IMR-90 (cell line): ENCODE data around the gene HIVEP3. TPM values are rescaled to one million over a fixed set of nuclear protein-coding genes. Genes with fewer than 3 reads are reported as not detected.
A peak's percentile ranks its signal among the peaks of the same experiment; 100 is the strongest.

Experiments used
- ATAC-seq: fragments of 200-7000 bp; cut with Tn5 transposase; 2 replicates; pipeline ENCODE4 v1.9.1; 2020; ENCODE audit warnings: low read depth, mild to moderate bottlenecking, moderate library complexity
- BruUV-seq: library from RNA; stranded (reverse); fragments of 400-500 nt; replicated peaks from 2 replicates; lab custom pipeline; 2021; lab: Mats Ljungman, UMichigan
- CTCF ChIA-PET: fragments of 300-600 bp; formaldehyde crosslinking; extraction: SDS; loops from one replicate; lab custom pipeline; 2021; ENCODE audit warnings: antibody characterized with exemption; lab: Yijun Ruan, JAX
- POLR2A ChIA-PET: fragments of 300-600 bp; sonication (Branson Sonifier 250); formaldehyde crosslinking; loops from one replicate; lab custom pipeline; 2022; ENCODE audit warnings: antibody characterized with exemption; ENCODE audit not compliant: unreplicated experiment; lab: Charles Lee
- DNase-seq: peaks from one replicate; pipeline ENCODE4 v3.0.0; 2013
- H2AFZ ChIP-seq: replicated peaks from 2 replicates; pipeline ENCODE3; 2013; ENCODE audit warnings: low read length, mild to moderate bottlenecking; ENCODE audit not compliant: poor library complexity
- H2AK5ac ChIP-seq: 2 replicates; pipeline ENCODE4 v1.6.1; 2013; ENCODE audit warnings: low read depth, low read length, inconsistent platforms
- H2AK9ac ChIP-seq: replicated peaks from 2 replicates; pipeline ENCODE3; 2013; ENCODE audit warnings: mild to moderate bottlenecking, low read depth, low read length, moderate library complexity; ENCODE audit not compliant: poor library complexity
- H2BK120ac ChIP-seq: 2 replicates; pipeline ENCODE4 v1.6.1; 2013; ENCODE audit warnings: low read depth, low read length, inconsistent platforms
- H2BK15ac ChIP-seq: 3 replicates; pipeline ENCODE4 v1.6.1; 2013; ENCODE audit warnings: low read depth, low read length, inconsistent platforms
- H2BK20ac ChIP-seq: 2 replicates; pipeline ENCODE4 v1.6.1; 2013; ENCODE audit warnings: low read depth, mild to moderate bottlenecking, inconsistent platforms, low read length, moderate library complexity
- H2BK5ac ChIP-seq: 2 replicates; pipeline ENCODE4 v1.6.1; 2013; ENCODE audit warnings: mild to moderate bottlenecking, low read depth, low read length, inconsistent platforms; ENCODE audit not compliant: poor library complexity, severe bottlenecking
- H3K14ac ChIP-seq: replicated peaks from 2 replicates; pipeline ENCODE4 v1.6.1; 2013; ENCODE audit warnings: low read depth, low read length, inconsistent platforms
- H3K18ac ChIP-seq: 2 replicates; pipeline ENCODE4 v1.6.1; 2013; ENCODE audit warnings: low read depth, low read length, control low read depth
- H3K23ac ChIP-seq: 2 replicates; pipeline ENCODE4 v1.6.1; 2013; ENCODE audit warnings: low read depth, low read length, inconsistent platforms
- H3K27ac ChIP-seq: 2 replicates; pipeline ENCODE4 v1.5.1; 2013; ENCODE audit warnings: mild to moderate bottlenecking, control low read depth, low read length; ENCODE audit not compliant: insufficient read depth
- H3K27me3 ChIP-seq: 2 replicates; pipeline ENCODE4 v1.6.1; 2013; ENCODE audit warnings: low read length; ENCODE audit not compliant: control insufficient read depth, insufficient read depth
- H3K36me3 ChIP-seq: 2 replicates; pipeline ENCODE4 v1.6.1; 2013; ENCODE audit warnings: low read length, mixed read lengths; ENCODE audit not compliant: control insufficient read depth, insufficient read depth
- H3K4ac ChIP-seq: 2 replicates; pipeline ENCODE4 v1.6.1; 2013; ENCODE audit warnings: low read depth, low read length, inconsistent platforms
- H3K4me1 ChIP-seq: 2 replicates; pipeline ENCODE4 v1.6.1; 2013; ENCODE audit warnings: low read length, mixed read lengths; ENCODE audit not compliant: control insufficient read depth, insufficient read depth
- H3K4me2 ChIP-seq: 2 replicates; pipeline ENCODE4 v1.6.1; 2013; ENCODE audit warnings: low read depth, mild to moderate bottlenecking, control low read depth, low read length, moderate library complexity
- H3K4me3 ChIP-seq: 2 replicates; pipeline ENCODE4 v1.5.1; 2013; ENCODE audit warnings: low read depth, mild to moderate bottlenecking, control low read depth, low read length, moderate library complexity; ENCODE audit not compliant: insufficient read depth
- H3K56ac ChIP-seq: 2 replicates; pipeline ENCODE4 v1.6.1; 2013; ENCODE audit warnings: low read length, inconsistent platforms; ENCODE audit not compliant: insufficient read depth; ENCODE audit errors: extremely low read depth
- H3K79me1 ChIP-seq, 2 experiments: 2 replicates each; pipeline ENCODE4 v1.6.1; 2013; ENCODE audit warnings: low read length in 2 of 2, inconsistent platforms in 1 of 2, low read depth in 1 of 2
- H3K9ac ChIP-seq: 2 replicates; pipeline ENCODE4 v1.6.1; 2013; ENCODE audit warnings: low read depth, low read length, control low read depth
- H3K9me1 ChIP-seq: 2 replicates; pipeline ENCODE4 v1.6.1; 2013; ENCODE audit warnings: low read length, inconsistent platforms; ENCODE audit not compliant: insufficient read depth
- H3K9me3 ChIP-seq: 2 replicates; pipeline ENCODE4 v1.6.1; 2013; ENCODE audit warnings: low read length; ENCODE audit not compliant: control insufficient read depth, insufficient read depth
- H4K20me1 ChIP-seq: 2 replicates; pipeline ENCODE4 v1.6.1; 2013; ENCODE audit warnings: low read length, inconsistent platforms; ENCODE audit not compliant: insufficient read depth
- H4K5ac ChIP-seq: 2 replicates; pipeline ENCODE4 v1.6.1; 2013; ENCODE audit warnings: mild to moderate bottlenecking, low read depth, low read length, control low read depth
- H4K8ac ChIP-seq, 2 experiments: 2 replicates each; pipeline ENCODE4 v1.6.1; 2013; ENCODE audit warnings: low read depth in 2 of 2, low read length in 2 of 2, control low read depth in 1 of 2, inconsistent platforms in 1 of 2
- H4K91ac ChIP-seq: 2 replicates; pipeline ENCODE4 v1.6.1; 2013; ENCODE audit warnings: low read depth, low read length, inconsistent platforms; ENCODE audit not compliant: insufficient read depth
- CHD1 ChIP-seq: IDR thresholded peaks from 2 replicates; pipeline ENCODE4 v1.6.1; 2012; ENCODE audit warnings: low read depth, low read length, improper control_type of control experiment
- MAZ ChIP-seq: IDR thresholded peaks from 2 replicates; pipeline ENCODE4 v1.6.1; 2012; ENCODE audit warnings: low read depth, mild to moderate bottlenecking, low read length, improper control_type of control experiment, moderate library complexity, borderline replicate concordance
- RAD21 ChIP-seq: IDR thresholded peaks from 2 replicates; pipeline ENCODE4 v1.6.1; 2012; ENCODE audit warnings: low read length, improper control_type of control experiment
- RCOR1 ChIP-seq: IDR thresholded peaks from 2 replicates; pipeline ENCODE4 v1.6.1; 2012; ENCODE audit warnings: mild to moderate bottlenecking, low read length, improper control_type of control experiment; ENCODE audit not compliant: insufficient replicate concordance
- SMC3 ChIP-seq: fragments of 150-350 bp; IDR thresholded peaks from 2 replicates; pipeline ENCODE4 v1.6.1; 2016; ENCODE audit warnings: low read depth, mild to moderate bottlenecking, antibody characterized with exemption, low read length, moderate library complexity
- WGBS, 2 experiments: methylation state at CpG; one replicate each; pipeline versions ENCODE4 v1.1.5 to v1.1.7; 2013; ENCODE audit warnings: missing lambda C conversion rate in 2 of 2; ENCODE audit not compliant: insufficient read length in 1 of 2; ENCODE audit errors: extremely low coverage in 2 of 2; 5-methylcytosine and 5-hydroxymethylcytosine counted together
- dilution Hi-C: fragments of 300-500 bp; cut with HindIII; formaldehyde crosslinking; loops from one replicate; pipeline ENCODE4 v1.14.3; 2018; ENCODE audit warnings: low sequenced_read_pairs; ENCODE audit not compliant: unreplicated experiment
- in situ Hi-C: fragments of 300-500 bp; cut with MboI; formaldehyde crosslinking; loops from 3 replicates; pipeline ENCODE4 v1.14.3; 2019; ENCODE audit warnings: low sequenced_read_pairs, inconsistent platforms, mixed read lengths
- intact Hi-C: fragments of 100-400 bp; cut with micrococcal nuclease; formaldehyde crosslinking; loops from 2 replicates; pipeline ENCODE4 v1.10.0; 2022
- polyA plus RNA-seq, 3 experiments: library from polyadenylated mRNA; depleted of rRNA; stranded (reverse); fragments of >200 nt; gene quantifications; 2 replicates each; pipeline ENCODE4 v1.2.3, GENCODE V29; 2012; ENCODE audit warnings: low replicate concordance in 1 of 3
- total RNA-seq: library from RNA; depleted of rRNA; stranded (reverse); fragments of >200 nt; gene quantifications from 2 replicates; pipeline ENCODE4 v1.2.3, GENCODE V29; 2012
- TF ChIP-seq, protein P1 (sequence below): conservative IDR thresholded peaks from 2 replicates; pipeline ENCODE4 v1.5.1; 2012; ENCODE audit warnings: mild to moderate bottlenecking, low read depth, low read length, improper control_type of control experiment

Gene HIVEP3
- total and polyA plus RNA-seq, 2 of the 4 experiments (the other 2 are of a cell fraction) = 1.4 to 4.0 TPM

DNA sequence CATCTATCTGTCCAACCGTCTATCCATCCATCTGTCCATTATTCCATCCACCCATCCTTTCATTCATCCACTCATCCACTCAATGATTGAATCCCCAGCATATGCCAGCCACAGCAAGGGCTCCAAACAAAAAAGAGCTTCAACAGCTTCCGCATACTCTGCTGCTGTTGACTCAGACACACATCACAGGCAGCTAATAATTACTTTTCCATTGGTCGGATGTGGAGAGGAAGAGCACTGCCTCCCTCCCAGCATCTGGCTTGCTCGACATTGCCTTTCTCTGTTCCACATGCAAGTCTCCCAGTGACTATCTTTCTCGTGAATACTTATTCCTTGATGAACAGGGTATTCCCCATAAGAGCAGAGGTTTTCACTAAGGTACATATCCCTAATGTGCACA lies 176.5 kb downstream of the HIVEP3 start:
- H4K5ac ChIP-seq = peak overlapping the region; percentile 61
- peak overlapping the region; percentile 56 to 88 for H4K8ac ChIP-seq
- no peaks in the 10 kb centered on the region for H4K20me1 ChIP-seq
- H2AK9ac ChIP-seq = peak overlapping the region; percentile 69
- peak overlapping the region; percentile 83 for H2BK120ac ChIP-seq
- H4K91ac ChIP-seq = peak overlapping the region; percentile 86
- H3K4ac ChIP-seq = peak overlapping the region; percentile 87
- H2AFZ ChIP-seq = peak overlapping the region; percentile 76
- no peak overlapping the region for H3K4me3 ChIP-seq
- intact Hi-C loops = no loop called here
- H2BK15ac ChIP-seq = peak overlapping the region; percentile 97; the same call in 2 of the 3 replicates
- H3K14ac ChIP-seq = peak overlapping the region; percentile 92
- dilution Hi-C loops = no loop called here
- no peak overlapping the region for H3K56ac ChIP-seq
- no TSS peak for BruUV-seq
- peaks cover 26% of the 10 kb centered on the region for H3K9me1 ChIP-seq
- ATAC-seq = peak; percentile 87
- 50% methylated on average over 1 of the region's 5 CpGs; no CpG with 5 or more reads in 1 of the 2 experiments for WGBS, 2 experiments
- H3K9me3 ChIP-seq = no peaks in the 10 kb centered on the region
- no peaks in the 10 kb centered on the region for H3K27me3 ChIP-seq
- ChIA-PET POLR2A (no interaction called here), CTCF (interaction anchor here (1.3 kb wide), 1 partner anchor 18 kb away, joined by 3 read pairs; no protein-coding TSS in a partner anchor)
- H3K4me2 ChIP-seq = no peak overlapping the region
- no peaks in the 10 kb centered on the region for H3K36me3 ChIP-seq
- peak; percentile 93 for DNase-seq
- peak overlapping the region; percentile 15 for H3K27ac ChIP-seq
- peaks cover 0 to 7% of the 10 kb centered on the region in 2 experiments; a peak in 2 of 4 replicates for H3K79me1 ChIP-seq
- H2AK5ac ChIP-seq = peak overlapping the region; percentile 95
- H3K9ac ChIP-seq = no peak overlapping the region; the same call in 1 of the 2 replicates
- in situ Hi-C loops = no loop called here
- peak overlapping the region; percentile 11; the same call in 1 of the 2 replicates for H3K23ac ChIP-seq
- peak; percentile 25 for TF ChIP-seq RCOR1
- TF ChIP-seq, protein P1, sequence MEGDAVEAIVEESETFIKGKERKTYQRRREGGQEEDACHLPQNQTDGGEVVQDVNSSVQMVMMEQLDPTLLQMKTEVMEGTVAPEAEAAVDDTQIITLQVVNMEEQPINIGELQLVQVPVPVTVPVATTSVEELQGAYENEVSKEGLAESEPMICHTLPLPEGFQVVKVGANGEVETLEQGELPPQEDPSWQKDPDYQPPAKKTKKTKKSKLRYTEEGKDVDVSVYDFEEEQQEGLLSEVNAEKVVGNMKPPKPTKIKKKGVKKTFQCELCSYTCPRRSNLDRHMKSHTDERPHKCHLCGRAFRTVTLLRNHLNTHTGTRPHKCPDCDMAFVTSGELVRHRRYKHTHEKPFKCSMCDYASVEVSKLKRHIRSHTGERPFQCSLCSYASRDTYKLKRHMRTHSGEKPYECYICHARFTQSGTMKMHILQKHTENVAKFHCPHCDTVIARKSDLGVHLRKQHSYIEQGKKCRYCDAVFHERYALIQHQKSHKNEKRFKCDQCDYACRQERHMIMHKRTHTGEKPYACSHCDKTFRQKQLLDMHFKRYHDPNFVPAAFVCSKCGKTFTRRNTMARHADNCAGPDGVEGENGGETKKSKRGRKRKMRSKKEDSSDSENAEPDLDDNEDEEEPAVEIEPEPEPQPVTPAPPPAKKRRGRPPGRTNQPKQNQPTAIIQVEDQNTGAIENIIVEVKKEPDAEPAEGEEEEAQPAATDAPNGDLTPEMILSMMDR = no peak
- no peak for TF ChIP-seq SMC3
- 0 out of 2 replicates have a peak, but pooled peaks have one; percentile 39 for TF ChIP-seq MAZ
- TF ChIP-seq CHD1 = no peak
- 0 out of 2 replicates have a peak, but pooled peaks have one; percentile 3 for TF ChIP-seq RAD21
- H2BK20ac ChIP-seq = peak overlapping the region; percentile 87
- peak overlapping the region; percentile 87 for H2BK5ac ChIP-seq
- H3K18ac ChIP-seq = peak overlapping the region; percentile 63; the same call in 1 of the 2 replicates
- peaks cover 24% of the 10 kb centered on the region for H3K4me1 ChIP-seq
